Panc1 (cell line): Measurements from ENCODE around the gene ZNF366.

Source experiments
- POLR2AphosphoS5 ChIP-seq: IDR thresholded peaks from 2 replicates; pipeline ENCODE4 v1.6.1; 2012; ENCODE audit warnings: mild to moderate bottlenecking, low read depth, low read length, moderate library complexity
- SIN3A ChIP-seq: IDR thresholded peaks from 2 replicates; pipeline ENCODE4 v1.6.1; 2012; ENCODE audit warnings: low read depth, mild to moderate bottlenecking, low read length, moderate library complexity, borderline replicate concordance; ENCODE audit not compliant: insufficient read depth
- TF ChIP-seq, protein P1 (sequence below): fragments of 450-650 bp; IDR thresholded peaks from 2 replicates; pipeline ENCODE4 v1.5.1; 2017; ENCODE audit warnings: mild to moderate bottlenecking

GRCh38 chr5:72522607-72523006 lies 15.4 kb upstream of the ZNF366 start:
- TF ChIP-seq, protein P1, sequence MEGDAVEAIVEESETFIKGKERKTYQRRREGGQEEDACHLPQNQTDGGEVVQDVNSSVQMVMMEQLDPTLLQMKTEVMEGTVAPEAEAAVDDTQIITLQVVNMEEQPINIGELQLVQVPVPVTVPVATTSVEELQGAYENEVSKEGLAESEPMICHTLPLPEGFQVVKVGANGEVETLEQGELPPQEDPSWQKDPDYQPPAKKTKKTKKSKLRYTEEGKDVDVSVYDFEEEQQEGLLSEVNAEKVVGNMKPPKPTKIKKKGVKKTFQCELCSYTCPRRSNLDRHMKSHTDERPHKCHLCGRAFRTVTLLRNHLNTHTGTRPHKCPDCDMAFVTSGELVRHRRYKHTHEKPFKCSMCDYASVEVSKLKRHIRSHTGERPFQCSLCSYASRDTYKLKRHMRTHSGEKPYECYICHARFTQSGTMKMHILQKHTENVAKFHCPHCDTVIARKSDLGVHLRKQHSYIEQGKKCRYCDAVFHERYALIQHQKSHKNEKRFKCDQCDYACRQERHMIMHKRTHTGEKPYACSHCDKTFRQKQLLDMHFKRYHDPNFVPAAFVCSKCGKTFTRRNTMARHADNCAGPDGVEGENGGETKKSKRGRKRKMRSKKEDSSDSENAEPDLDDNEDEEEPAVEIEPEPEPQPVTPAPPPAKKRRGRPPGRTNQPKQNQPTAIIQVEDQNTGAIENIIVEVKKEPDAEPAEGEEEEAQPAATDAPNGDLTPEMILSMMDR = no peak
- TF ChIP-seq SIN3A = no peak
- no peak for TF ChIP-seq POLR2AphosphoS5
